ENCODE results near the gene DPF1.

Gene DPF1

GRCh38 chr19:38168637-38169036 is 55.4 kb downstream of the DPF1 start:
- DNase-seq (ENCODE audit: low read depth in 3 of 3, low spot score in 1 of 3): no peak

DNA sequence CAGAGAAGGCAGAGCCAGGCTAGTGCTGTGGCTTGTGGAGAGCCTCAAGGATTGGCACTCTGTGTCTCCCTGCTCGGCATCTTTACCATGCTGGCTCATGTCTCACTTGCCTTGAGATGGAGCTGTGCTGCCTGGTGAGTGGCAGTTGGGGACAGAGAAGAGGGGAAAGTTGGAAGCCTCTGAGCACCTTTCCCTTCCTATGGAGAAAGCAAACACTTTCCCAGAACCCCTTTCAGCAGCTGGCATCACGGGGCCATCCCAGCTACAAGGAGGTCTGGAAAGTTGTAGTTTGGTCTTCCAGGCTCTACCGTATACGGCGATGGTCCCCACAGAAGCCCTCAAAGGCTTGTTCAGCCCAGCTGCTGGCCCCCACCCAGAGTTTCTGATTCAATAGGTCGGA is 58.7 kb downstream of the DPF1 start:
- no peak for DNase-seq (ENCODE audit: low read depth in 3 of 3, low spot score in 1 of 3)

DNA sequence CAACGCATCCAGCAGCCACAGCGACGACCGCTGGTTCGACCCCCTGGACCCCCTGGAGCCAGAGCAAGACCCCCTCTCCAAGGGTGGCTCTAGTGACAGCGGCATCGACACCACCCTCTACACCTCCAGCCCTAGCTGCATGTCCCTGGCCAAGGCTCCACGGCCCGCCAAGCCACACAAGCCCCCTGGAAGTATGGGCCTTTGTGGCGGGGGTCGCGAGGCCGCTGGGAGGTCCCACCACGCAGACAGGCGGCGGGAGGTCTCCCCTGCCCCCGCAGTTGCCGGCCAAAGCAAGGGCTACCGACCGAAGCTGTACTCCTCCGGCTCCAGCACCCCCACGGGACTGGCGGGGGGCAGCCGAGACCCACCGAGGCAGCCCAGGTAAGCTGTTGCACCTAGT is 59.5 kb downstream of the DPF1 start:
- DNase-seq (ENCODE audit: low read depth in 3 of 3, low spot score in 1 of 3): no peak

GRCh38 chr19:38163419-38164290 is 60.4 kb downstream of the DPF1 start:
- DNase-seq (ENCODE audit: low read depth in 3 of 3, low spot score in 1 of 3): no peak

DNA sequence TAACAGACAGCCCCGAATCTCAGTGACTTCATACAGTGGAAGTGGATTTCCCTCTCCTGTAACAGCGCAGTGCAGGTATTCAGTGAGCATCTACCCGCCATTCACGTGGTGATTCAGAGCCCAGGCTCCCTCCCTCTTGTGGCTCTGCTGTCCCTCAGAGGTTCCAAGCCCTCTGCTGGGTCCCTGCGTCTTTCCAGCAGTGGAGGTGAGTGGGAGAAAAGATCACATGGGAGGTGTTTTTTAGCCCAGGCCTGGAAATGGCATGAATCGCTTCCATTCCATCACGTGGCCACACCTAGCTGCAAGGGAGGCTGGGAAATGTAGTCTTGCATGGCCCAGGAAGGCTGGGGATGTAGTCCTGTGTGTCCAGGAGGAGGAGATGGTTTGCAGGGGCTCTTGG is 61.4 kb downstream of the DPF1 start:
- no peak for DNase-seq (ENCODE audit: low read depth in 3 of 3, low spot score in 1 of 3)

DNA sequence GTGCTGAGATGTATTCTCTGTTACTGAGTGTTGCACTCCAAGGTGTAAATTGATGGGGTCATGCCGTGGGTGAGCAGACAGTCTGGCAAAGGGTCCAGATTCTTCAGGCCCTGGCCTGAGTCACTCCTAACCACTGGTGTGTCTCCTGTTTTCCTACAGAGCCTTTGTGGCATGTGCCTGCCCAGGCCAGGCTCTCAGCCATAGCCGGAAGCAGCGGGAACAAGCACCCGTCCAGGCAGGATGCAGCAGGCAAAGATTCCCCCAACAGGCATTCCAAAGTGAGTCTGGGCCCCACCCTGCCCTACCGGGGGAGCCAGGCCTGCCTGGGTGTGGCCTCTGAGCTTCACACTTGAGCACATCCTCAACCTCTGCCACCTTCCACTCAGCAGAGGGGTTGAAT is 61.9 kb downstream of the DPF1 start:
- DNase-seq (ENCODE audit: low read depth in 3 of 3, low spot score in 1 of 3): no peak
